HG03175 (cell line): Measurements from ENCODE around the gene VPS37B.

ENCODE experiments used
- ATAC-seq: cut with Tn5 transposase; IDR thresholded peaks from one replicate; pipeline ENCODE4 v1.9.1; 2021; ENCODE audit warnings: mild to moderate bottlenecking, moderate library complexity; ENCODE audit not compliant: unreplicated experiment

The VPS37B gene

DNA sequence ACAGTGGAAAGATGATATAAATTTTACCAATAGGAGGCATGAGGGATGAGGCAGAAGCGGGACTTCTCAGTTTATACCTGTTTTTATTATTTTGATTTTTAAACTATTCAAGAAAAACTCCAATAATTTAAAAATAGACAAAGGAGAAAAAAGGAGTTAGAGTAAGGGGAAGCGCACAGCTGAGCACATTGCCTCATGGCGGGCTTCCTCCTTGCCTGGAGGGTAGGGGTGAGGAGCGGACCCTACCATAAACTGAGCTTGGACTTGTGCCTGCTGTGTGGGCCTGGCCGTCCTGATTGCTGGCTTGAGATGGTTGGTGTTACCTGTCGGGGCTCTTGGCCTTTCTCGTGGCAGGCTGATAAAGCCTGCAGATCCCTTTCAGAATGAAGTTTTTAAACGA, 75.8 kb downstream of the VPS37B start:
- no peak for ATAC-seq

DNA sequence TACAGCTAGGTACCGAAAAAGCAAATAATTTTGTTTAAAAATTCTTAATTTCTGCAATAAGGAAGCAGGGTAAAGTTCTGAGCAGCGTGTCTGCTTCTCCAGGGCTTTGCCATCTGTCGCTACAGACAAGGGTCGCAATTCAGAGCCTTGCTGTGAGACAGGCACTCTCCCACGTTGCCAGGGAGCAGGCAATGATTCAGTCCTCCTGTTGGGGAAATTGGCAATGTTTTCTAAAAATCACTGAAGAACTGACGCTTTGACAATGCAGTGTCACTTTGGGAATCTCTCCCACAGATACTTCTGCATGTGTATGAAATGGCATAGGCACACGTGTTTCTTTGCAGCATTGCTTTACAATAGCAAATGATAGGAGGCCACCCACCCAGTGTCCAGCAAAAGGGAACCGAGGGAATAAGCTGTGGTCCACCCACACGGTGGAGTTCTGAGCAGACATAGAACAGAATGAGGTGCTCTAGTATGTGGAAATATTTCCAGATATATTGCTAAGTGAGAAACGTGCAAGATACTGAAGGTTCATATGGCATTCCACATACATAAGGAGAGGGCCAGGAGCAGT, 76.6 kb downstream of the VPS37B start:
- no peak for ATAC-seq
